AG04449 (cell line): ENCODE measurements around the gene JAKMIP3.

ENCODE experiments used
- CTCF ChIA-PET: fragments of 350-600 bp; formaldehyde crosslinking; extraction: SDS; loops from one replicate; lab custom pipeline; 2021; ENCODE audit warnings: antibody characterized with exemption; lab: Yijun Ruan, JAX
- POLR2A ChIA-PET: fragments of 400-600, 350-600 bp; formaldehyde crosslinking; extraction: SDS; loops from one replicate; lab custom pipeline; 2020; ENCODE audit warnings: antibody characterized with exemption, inconsistent platforms; lab: Yijun Ruan, JAX
- DNase-seq: peaks from one replicate; pipeline ENCODE4 v3.0.0-alpha.2; 2010; ENCODE audit warnings: low read depth, low spot score
- H3K4me3 ChIP-seq: 2 replicates; pipeline ENCODE4 v1.5.1; 2011; ENCODE audit warnings: low read depth, mild to moderate bottlenecking, control low read depth, low read length
- TF ChIP-seq, protein P1 (sequence below): IDR thresholded peaks from one replicate; pipeline ENCODE4 v1.5.1; 2011; ENCODE audit warnings: mild to moderate bottlenecking, moderate library complexity, low read length, control low read depth, inconsistent platforms; ENCODE audit not compliant: insufficient read depth; ENCODE audit errors: missing control alignments

Gene JAKMIP3

GRCh38 chr10:132065491-132066105 is at the start of gene JAKMIP3:
TSS of gene JAKMIP3 (plus strand) at chr10:132065946. CDS start at chr10:132104809, 38,863 bp downstream.
- peak; percentile 82 for DNase-seq
- H3K4me3 ChIP-seq, result peak within 1 kb of the TSS; percentile 62
- TF ChIP-seq, protein P1, sequence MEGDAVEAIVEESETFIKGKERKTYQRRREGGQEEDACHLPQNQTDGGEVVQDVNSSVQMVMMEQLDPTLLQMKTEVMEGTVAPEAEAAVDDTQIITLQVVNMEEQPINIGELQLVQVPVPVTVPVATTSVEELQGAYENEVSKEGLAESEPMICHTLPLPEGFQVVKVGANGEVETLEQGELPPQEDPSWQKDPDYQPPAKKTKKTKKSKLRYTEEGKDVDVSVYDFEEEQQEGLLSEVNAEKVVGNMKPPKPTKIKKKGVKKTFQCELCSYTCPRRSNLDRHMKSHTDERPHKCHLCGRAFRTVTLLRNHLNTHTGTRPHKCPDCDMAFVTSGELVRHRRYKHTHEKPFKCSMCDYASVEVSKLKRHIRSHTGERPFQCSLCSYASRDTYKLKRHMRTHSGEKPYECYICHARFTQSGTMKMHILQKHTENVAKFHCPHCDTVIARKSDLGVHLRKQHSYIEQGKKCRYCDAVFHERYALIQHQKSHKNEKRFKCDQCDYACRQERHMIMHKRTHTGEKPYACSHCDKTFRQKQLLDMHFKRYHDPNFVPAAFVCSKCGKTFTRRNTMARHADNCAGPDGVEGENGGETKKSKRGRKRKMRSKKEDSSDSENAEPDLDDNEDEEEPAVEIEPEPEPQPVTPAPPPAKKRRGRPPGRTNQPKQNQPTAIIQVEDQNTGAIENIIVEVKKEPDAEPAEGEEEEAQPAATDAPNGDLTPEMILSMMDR, result no peak
- CTCF ChIA-PET, result interaction anchor here (0.5 to 1.4 kb wide), 4 partner anchors 10 to 77 kb away, joined by 3 to 4 read pairs (median 4); no protein-coding TSS in a partner anchor
- POLR2A ChIA-PET, result interaction anchor here (0.7 kb wide), 1 partner anchor 84 kb away, joined by 4 read pairs; the partner anchor contains the start of gene BNIP3

DNA sequence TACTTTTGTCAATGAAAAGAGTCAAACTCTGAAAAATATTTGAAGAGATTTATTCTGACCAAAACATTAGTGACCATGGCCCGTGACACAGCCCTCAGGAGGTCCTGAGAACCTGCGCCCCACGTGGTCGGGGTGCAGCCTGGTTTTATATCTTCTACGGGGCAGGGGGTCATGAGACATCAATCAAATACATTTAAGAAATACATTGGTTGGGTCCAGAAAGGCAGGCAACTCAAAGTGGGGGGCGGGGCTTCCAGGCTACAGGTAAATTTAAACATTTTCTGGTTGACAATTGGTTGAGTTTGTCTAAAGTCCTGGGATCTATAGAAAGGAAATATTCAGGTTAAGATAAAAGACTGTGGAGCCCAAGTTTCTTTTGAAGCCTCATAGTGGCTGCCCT is 49.2 kb upstream of the JAKMIP3 start:
- TF ChIP-seq, protein P1, result no peak
- ChIA-PET CTCF (no interaction called here), POLR2A (no interaction called here)
- DNase-seq, result no peak
- no peak overlapping the region for H3K4me3 ChIP-seq

DNA sequence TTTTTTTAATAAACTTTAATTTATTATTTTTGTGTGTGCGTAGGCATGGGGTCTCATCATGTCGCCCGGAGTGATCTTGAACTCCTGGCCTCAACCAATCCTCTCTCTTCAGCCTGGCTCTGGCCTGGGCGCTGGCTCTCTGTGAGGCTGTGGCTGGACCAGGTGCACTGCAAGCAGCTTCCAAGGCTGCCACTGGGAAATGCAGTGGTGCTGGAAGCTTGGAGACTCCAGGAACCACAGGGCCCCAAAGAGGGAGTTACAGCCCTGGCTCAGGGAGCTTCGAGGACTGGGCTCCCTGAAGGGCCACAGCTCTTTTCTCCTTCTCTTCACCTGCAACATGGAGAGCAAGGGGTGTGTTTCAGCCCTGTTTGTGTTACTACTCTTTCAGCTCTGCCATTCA is 47.3 kb upstream of the JAKMIP3 start:
- no peak overlapping the region for H3K4me3 ChIP-seq
- POLR2A ChIA-PET, result no interaction called here
- TF ChIP-seq, protein P1, result no peak
- no peak for DNase-seq
- CTCF ChIA-PET, result interaction anchor here (3.2 kb wide), 1 partner anchor 133 kb away, joined by 17 read pairs; no protein-coding TSS in a partner anchor

- TF ChIP-seq, protein P1, result no peak
- CTCF ChIA-PET, result interaction anchor here (3.2 kb wide), 1 partner anchor 134 kb away, joined by 17 read pairs; no protein-coding TSS in a partner anchor
- H3K4me3 ChIP-seq, result no peak overlapping the region
- DNase-seq, result no peak
- POLR2A ChIA-PET, result no interaction called here
These were observed 46.4 kb upstream of the JAKMIP3 start for GRCh38 chr10:132019366-132019765.

DNA sequence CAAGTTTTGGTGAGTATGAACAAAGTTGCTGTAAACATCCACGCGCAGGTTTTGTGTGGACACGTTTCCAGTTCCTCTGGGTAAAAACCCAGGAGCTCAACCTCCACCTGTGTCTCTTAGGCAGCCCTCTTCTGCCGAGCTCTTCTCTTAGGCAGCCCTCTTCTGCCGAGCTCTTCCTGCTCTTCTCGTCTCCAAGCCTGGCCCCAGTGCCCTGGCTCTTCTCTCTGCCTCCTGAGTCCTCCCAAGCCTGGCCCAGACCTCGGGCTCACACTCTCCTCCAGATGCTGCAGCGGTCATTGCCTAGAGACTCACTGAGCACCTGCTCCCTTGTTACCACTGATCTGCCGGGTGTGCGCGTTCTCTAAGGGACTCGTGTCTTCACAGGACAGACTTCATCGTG is 45.3 kb upstream of the JAKMIP3 start:
- ChIA-PET POLR2A (no interaction called here), CTCF (interaction anchor here (1.1 to 3.2 kb wide), 4 partner anchors 9 to 135 kb away, joined by 3 to 17 read pairs (median 3); no protein-coding TSS in a partner anchor)
- TF ChIP-seq, protein P1, result no peak
- H3K4me3 ChIP-seq, result no peak overlapping the region
- DNase-seq, result no peak

GRCh38 chr10:132021046-132021445 is 44.7 kb upstream of the JAKMIP3 start:
- ChIA-PET POLR2A (no interaction called here), CTCF (interaction anchor here (1.1 to 3.2 kb wide), 4 partner anchors 9 to 136 kb away, joined by 3 to 17 read pairs (median 3); no protein-coding TSS in a partner anchor)

More at GRCh38 chr10:132021046-132021445, 44.7 kb upstream of the JAKMIP3 start:
- TF ChIP-seq, protein P1, result no peak
- DNase-seq, result no peak
- no peak overlapping the region for H3K4me3 ChIP-seq
